HPDE6-E6E7 (cell line): ENCODE measurements around the gene STRBP.
A peak's percentile ranks its signal among the peaks of the same experiment; 100 is the strongest.
"Not testable (repeated sequence)": the region's sequence is repeated elsewhere in the genome, so short reads cannot be mapped to it uniquely, and the experiment has no call there.

Experiments
- DNase-seq: peaks from one replicate; pipeline ENCODE4 v3.0.0; 2011; ENCODE audit warnings: missing footprints; ENCODE audit errors: extremely low spot score

Gene STRBP

GRCh38 chr9:123250504-123250903 lies 17.9 kb downstream of the STRBP start:
- DNase-seq, result no peak

GRCh38 chr9:123249162-123249561 lies 19.2 kb downstream of the STRBP start:
- not testable (repeated sequence) for DNase-seq

DNA sequence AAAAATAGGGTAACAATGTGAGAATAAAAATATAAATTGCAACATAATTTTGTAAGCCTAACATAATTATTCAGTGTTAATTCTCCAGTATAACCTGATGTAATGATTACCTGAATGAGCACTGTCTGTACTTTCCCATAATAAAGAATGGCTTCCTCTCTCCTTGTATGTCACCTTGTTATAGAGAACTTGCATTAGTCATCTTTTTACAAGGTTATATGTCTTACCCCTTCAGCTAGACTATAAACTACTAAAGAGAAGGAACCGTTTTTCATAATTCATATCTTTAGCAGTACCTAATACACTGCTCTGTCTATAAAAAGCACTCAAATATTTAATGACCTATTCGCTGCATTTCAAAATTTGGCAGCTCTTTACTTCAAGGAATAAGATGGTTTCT lies 19.8 kb downstream of the STRBP start:
- no peak for DNase-seq

DNA sequence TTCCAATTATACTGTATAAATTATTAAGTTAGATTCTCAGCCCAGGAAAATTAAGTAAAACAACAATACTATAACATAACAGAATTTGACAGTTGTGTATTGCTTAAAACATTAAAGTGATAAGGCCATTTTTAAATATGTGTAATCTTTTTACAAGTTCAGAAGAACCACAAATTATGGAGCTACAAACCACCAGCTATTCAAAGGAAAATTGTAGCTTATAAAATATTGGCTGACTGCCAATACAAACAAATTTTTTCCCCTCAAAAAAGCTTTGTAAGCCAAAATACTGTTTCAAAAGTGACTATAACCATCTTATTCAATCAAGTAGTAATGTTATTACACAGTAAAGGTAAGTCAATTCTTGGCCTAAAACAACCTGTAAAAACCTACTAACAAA lies 21.9 kb downstream of the STRBP start:
- DNase-seq, result no peak

DNA sequence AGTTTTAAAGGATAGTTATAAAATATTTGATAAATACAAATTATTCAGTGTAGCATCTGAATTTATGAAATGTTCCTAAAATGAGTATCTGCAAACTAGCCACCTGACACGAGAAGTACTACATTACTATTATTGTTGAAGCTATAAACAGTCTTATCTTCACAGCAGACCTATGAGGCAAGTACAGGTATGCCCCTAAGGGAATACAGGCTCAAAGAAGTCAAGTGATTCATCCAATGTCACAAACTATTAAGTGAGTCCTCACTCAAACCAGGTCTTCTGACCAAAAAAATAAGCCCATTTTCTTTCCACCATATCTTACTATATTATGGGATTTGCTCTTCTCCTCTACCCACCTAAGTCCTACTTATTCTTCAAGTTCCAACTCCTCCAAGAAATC lies 28.7 kb downstream of the STRBP start:
- peak; percentile 15 for DNase-seq

DNA sequence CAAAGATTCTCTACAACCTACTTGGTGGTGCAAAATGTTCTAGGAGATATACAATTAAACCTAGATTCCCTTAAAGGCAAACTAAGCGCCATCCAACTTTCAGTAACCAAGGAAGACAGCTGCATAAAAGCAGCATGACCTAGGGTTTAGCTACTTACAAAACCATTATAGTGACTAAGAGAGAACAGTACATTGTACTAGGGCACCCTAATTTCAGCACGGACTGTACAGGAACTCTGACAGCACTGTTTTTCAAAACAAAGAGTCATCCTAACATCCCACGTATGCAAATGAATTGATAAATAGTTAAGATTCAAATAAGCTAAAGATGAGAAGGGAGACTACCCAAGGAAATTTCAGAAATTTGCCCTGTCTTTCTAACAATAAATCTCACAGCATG lies 30.0 kb downstream of the STRBP start:
- DNase-seq, result no peak

DNA sequence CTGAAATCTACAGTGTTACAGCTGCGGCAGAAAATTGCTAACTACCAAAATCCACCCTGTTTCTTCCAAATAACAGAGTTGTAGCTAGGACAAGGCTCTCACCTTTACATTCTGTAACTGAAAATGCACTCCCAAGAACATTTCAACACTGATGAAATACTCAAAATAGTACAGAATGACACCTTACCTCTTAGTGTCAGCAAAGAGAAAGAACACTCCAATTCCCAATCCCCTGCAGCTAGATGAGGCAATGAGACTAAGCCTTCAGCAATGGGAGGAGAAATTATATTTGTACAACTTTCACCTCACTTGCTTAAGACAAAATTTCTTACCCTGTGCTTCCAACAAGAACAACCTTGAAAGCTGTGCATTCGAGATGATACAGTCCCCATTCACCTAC lies 31.2 kb downstream of the STRBP start:
- DNase-seq, result no peak

- no peak for DNase-seq
Observed at GRCh38 chr9:123235448-123235847, 32.9 kb downstream of the STRBP start.

DNA sequence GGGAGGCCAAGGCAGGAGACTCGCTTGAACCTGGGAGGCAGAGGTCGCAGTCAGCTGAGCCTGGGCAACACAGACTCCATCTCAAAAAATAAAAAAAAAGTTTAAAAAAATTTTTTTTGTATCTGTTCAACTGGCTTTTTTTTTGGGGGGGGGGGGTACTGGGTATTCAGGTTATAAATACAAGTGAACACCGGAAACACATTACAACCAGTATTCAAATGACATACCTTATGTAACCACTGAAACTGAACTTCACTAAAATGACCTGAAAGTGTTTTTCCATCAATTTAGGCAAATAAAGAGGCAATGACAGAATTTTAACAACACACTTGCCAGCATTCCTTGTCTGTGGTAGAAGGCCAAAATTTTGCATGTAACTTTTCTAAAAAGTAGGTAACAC lies 33.5 kb downstream of the STRBP start:
- DNase-seq, result no peak

GRCh38 chr9:123232332-123232731 lies 36.1 kb downstream of the STRBP start:
- DNase-seq, result no peak

DNA sequence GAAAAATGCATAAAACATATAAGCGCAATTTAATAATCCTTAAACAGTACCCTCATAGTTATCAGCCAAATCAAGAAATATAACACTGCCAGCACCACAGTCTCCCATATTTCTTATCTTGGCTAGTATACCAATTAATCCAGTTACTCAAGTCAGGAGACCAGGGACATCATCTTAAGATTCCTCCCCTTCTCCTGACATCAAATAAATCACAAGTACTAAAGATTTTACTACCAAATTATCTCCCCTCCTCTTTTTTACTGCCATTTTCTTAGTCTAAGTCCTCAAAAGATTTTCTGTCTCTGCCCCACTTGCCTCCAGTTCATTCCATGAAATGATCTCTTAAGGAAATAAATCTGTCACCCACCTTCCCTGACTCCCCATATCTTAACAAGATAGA lies 37.0 kb downstream of the STRBP start:
- DNase-seq, result no peak

DNA sequence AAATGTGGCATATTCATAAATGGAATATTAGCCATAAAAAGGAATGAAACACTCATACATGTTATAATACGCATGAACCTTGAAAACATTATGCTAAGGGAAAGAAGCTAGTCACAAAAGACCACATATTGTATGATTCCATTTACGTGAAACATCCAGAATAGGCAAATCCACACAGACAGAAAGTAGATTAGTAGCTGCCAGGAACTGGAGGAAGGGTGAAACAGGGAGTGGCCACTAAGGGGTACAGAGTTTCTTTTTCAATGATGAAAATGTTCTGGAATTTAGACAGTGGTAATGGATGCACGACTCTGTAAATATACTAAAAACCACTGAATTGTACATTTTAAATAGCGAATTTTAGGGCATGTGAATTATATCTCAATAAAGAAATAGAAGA lies 39.4 kb downstream of the STRBP start:
- no peak for DNase-seq

DNA sequence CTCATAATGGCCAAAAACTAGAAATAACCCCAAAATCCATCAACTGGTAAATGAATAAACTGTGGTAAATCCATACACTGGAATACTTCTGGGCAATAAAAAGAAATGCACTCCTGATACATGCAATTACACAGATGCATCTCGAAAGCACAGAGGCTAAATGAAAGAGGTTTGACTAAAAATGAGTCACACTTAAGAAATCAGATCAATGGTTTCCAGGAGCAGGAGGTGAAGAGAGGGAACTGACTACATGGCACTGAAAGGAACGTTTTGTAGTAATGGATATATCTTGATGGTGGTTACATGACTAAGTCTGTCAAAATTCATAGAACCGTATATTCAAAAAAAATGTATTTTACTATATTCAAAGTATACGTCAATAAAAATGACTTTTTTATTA lies 42.4 kb downstream of the STRBP start:
- DNase-seq, result peak; percentile 38

DNA sequence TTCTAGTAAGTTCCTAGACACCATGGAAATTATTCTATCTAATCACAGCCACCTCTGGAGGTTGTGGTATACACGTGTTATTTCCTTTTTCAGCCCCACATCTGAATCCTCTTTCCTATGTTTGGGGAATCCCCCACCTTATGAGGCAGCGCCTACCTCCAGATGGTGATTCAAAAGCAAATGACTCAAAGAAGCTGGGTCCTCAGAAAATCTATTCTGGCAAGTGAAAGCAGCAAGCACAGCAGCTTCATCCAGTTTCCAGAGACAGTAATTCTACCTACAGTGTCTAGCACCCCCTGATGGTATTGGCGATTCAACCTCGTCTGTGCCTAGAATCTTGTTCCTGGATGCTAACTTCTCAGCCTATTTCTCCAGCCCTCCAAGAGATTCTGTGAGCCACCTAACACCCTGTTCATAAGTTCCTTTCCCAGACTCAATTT lies 43.0 kb downstream of the STRBP start:
- peak; percentile 58 for DNase-seq

GRCh38 chr9:123220127-123220526 lies 48.3 kb downstream of the STRBP start:
- DNase-seq, result no peak

- DNase-seq, result no peak
Observed at GRCh38 chr9:123218831-123219230, 49.6 kb downstream of the STRBP start.

- DNase-seq, result no peak
Observed at GRCh38 chr9:123217128-123217654, 51.2 kb downstream of the STRBP start.

DNA sequence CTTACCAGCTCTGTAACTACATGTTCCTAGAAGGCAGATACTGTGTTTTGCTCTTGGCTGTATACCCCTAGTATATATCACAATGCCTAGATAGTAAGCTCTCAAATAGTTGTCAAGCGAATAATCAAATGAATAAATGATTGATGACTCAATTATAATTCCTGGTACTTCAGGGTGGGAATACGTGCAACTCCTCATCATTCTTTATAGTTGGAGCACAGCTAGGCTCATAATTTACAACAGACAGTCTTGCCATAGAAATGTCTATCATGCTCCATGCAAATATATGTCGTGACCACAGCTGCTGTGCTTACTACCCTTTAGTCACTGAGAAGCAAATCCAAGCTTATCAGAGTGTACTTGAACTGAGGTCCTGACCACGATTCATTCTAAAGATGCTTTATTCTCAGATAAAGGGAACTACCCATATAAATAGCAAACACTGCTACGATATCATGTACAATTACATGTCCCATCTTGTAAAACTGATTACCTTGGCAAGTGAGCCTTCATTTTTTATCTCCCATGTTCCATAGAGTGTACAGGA lies 52.1 kb downstream of the STRBP start:
- DNase-seq, result no peak

DNA sequence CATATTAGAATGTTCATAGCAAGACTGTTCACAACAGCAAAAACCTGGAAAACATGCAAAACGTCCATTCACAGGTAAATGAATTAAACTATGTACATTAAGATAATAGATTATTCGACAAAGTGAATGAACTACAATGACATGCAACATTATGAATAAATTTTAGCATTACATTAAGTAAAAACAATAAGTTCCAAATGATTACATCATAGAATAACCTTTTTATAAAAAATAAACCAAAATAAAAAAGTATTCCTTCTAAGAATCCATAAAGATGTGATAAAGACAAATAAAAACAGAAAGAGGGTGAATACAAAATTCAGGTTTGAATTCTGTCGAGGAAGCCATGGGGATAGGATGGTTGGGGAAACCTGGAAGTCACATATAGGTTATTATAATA lies 57.3 kb downstream of the STRBP start:
- no peak for DNase-seq

- DNase-seq, result no peak
Observed at GRCh38 chr9:123208626-123209174, 59.7 kb downstream of the STRBP start.

- no peak for DNase-seq
Observed at GRCh38 chr9:123206065-123206464, 62.3 kb downstream of the STRBP start.

GRCh38 chr9:123201083-123201482 lies 67.3 kb downstream of the STRBP start:
- DNase-seq, result no peak

DNA sequence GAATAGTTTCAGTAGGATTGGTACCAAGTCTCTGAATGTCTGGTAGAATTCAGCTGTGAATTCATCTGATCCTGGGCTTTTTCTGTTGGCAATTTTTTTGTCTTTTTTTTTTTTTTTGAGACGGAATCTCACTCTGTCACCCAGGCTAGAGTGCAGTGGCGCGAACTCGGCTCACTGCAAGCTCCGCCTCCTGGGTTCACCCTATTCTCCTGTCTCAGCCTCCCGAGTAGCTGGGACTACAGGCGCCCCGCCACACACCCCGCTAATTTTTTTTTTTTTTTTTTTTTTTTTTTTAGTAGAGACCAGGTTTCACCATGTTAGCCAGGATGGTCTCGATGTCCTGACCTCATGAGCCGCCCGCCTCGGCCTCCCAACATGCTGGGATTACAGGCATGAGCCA lies 67.9 kb downstream of the STRBP start:
- DNase-seq, result not testable (repeated sequence)

- no peak for DNase-seq
Observed at GRCh38 chr9:123196124-123196523, 72.3 kb downstream of the STRBP start.
